CD4-positive, alpha-beta T cell treated with Interleukin-21 for 1 hour (primary cell): Measurements from ENCODE around the gene OSBPL9.
"Not testable (repeated sequence)": the region's sequence is repeated elsewhere in the genome, so short reads cannot be mapped to it uniquely, and the experiment has no call there.

Source experiments
- DNase-seq: peaks from one replicate; pipeline ENCODE4 v3.0.0-alpha.2; 2020

The OSBPL9 gene

GRCh38 chr1:51666478-51666877, 49.6 kb downstream of the OSBPL9 start:
- DNase-seq = no peak

GRCh38 chr1:51667561-51667960, 50.7 kb downstream of the OSBPL9 start:
- no peak for DNase-seq

GRCh38 chr1:51669272-51669671, 52.4 kb downstream of the OSBPL9 start:
- DNase-seq = no peak

GRCh38 chr1:51669816-51670215, 52.9 kb downstream of the OSBPL9 start:
- DNase-seq = no peak

GRCh38 chr1:51671527-51672325, 54.8 kb downstream of the OSBPL9 start:
- DNase-seq = no peak

- DNase-seq = no peak
These were observed 56.4 kb downstream of the OSBPL9 start for GRCh38 chr1:51673279-51673678.

- no peak for DNase-seq
These were observed 58.4 kb downstream of the OSBPL9 start for GRCh38 chr1:51675177-51675780.

GRCh38 chr1:51679435-51679834, 62.5 kb downstream of the OSBPL9 start:
- no peak for DNase-seq

GRCh38 chr1:51684776-51685175, 67.9 kb downstream of the OSBPL9 start:
- DNase-seq = no peak

- DNase-seq = no peak
These were observed 69.6 kb downstream of the OSBPL9 start for GRCh38 chr1:51686450-51686849.

GRCh38 chr1:51689075-51689440, 72.2 kb downstream of the OSBPL9 start:
- no peak for DNase-seq

GRCh38 chr1:51689643-51690042, 72.8 kb downstream of the OSBPL9 start:
- DNase-seq = no peak

GRCh38 chr1:51690285-51690961, 73.5 kb downstream of the OSBPL9 start:
- no peak for DNase-seq

GRCh38 chr1:51691920-51692319, 75.0 kb downstream of the OSBPL9 start:
- no peak for DNase-seq

GRCh38 chr1:51693419-51694155, 76.7 kb downstream of the OSBPL9 start:
- DNase-seq = no peak

GRCh38 chr1:51697166-51697565, 80.3 kb downstream of the OSBPL9 start:
- no peak for DNase-seq

- no peak for DNase-seq
These were observed 82.5 kb downstream of the OSBPL9 start for GRCh38 chr1:51699391-51699790.

- not testable (repeated sequence) for DNase-seq
These were observed 84.9 kb downstream of the OSBPL9 start for GRCh38 chr1:51701782-51702181.

- not testable (repeated sequence) for DNase-seq
These were observed 85.3 kb downstream of the OSBPL9 start for GRCh38 chr1:51702220-51702619.

GRCh38 chr1:51705035-51705434, 88.1 kb downstream of the OSBPL9 start:
- no peak for DNase-seq

GRCh38 chr1:51708911-51709760, 92.2 kb downstream of the OSBPL9 start:
- DNase-seq = no peak

- DNase-seq = no peak
These were observed 93.1 kb downstream of the OSBPL9 start for GRCh38 chr1:51709951-51710350.
